Neural cell (in vitro differentiated cells): ENCODE measurements around the gene DDX50. TPM values are rescaled to one million over a fixed set of nuclear protein-coding genes. Genes with fewer than 3 reads are reported as not detected.

ENCODE experiments used
- H2AFZ ChIP-seq: fragments of 200-600, 300-800 bp; sonication (generic), shearing (Covaris generic); 2 replicates; pipeline ENCODE4 v1.6.0; 2014; ENCODE audit warnings: low read depth, mild to moderate bottlenecking, antibody characterized with exemption, low read length, moderate library complexity
- H3F3A ChIP-seq: fragments of 200-600 bp; shearing (Covaris generic); 2 replicates; pipeline ENCODE4 v1.6.1; 2016; ENCODE audit warnings: mild to moderate bottlenecking, moderate library complexity, mixed read lengths, antibody characterized with exemption, low read length; ENCODE audit not compliant: insufficient read depth, poor library complexity, severe bottlenecking
- H3K27ac ChIP-seq: fragments of 200-600, 300-800 bp; sonication (generic), shearing (Covaris generic); 2 replicates; pipeline ENCODE4 v1.5.1; 2014; ENCODE audit warnings: mild to moderate bottlenecking, low read length, moderate library complexity
- H3K27me3 ChIP-seq: fragments of 300-800, 200-600 bp; sonication (generic), shearing (Covaris generic); 2 replicates; pipeline ENCODE4 v1.6.0; 2014; ENCODE audit warnings: mild to moderate bottlenecking, low read depth, low read length, moderate library complexity; ENCODE audit not compliant: insufficient read depth
- H3K36me3 ChIP-seq: fragments of 300-800, 200-600 bp; sonication (generic), shearing (Covaris generic); 2 replicates; pipeline ENCODE4 v1.5.1; 2014; ENCODE audit warnings: mild to moderate bottlenecking, antibody characterized with exemption, low read length, moderate library complexity; ENCODE audit not compliant: insufficient read depth
- H3K4me2 ChIP-seq: fragments of 300-800, 200-600 bp; sonication (generic), shearing (Covaris generic); 2 replicates; pipeline ENCODE4 v1.6.0; 2014; ENCODE audit warnings: mild to moderate bottlenecking, low read length
- H3K4me3 ChIP-seq: fragments of 300-800, 200-600 bp; sonication (generic), shearing (Covaris generic); 2 replicates; pipeline ENCODE4 v1.5.1; 2014; ENCODE audit warnings: mild to moderate bottlenecking, low read length, moderate library complexity
- H3K79me2 ChIP-seq: fragments of 200-600 bp; shearing (Covaris generic); replicated peaks from 2 replicates; pipeline ENCODE4 v1.6.0; 2014; ENCODE audit warnings: mild to moderate bottlenecking, low read length, moderate library complexity; ENCODE audit not compliant: insufficient read depth
- H3K9ac ChIP-seq: fragments of 300-800, 200-600 bp; sonication (generic), shearing (Covaris generic); 2 replicates; pipeline ENCODE4 v1.6.1; 2016; ENCODE audit warnings: mild to moderate bottlenecking, low read length, mixed read lengths
- H3K9me2 ChIP-seq: fragments of 200-600 bp; shearing (Covaris generic); 2 replicates; pipeline ENCODE4 v1.6.1; 2016; ENCODE audit warnings: mild to moderate bottlenecking, low read length, mixed read lengths; ENCODE audit not compliant: insufficient read depth
- H3K9me3 ChIP-seq: fragments of 200-600, 300-800 bp; sonication (generic), shearing (Covaris generic); 2 replicates; pipeline ENCODE4 v1.6.1; 2016; ENCODE audit warnings: mild to moderate bottlenecking, mixed run types, low read length, moderate library complexity, mixed read lengths
- H4K20me1 ChIP-seq: fragments of 200-600 bp; shearing (Covaris generic); 2 replicates; pipeline ENCODE4 v1.6.1; 2016; ENCODE audit warnings: mild to moderate bottlenecking, mixed run types; ENCODE audit not compliant: insufficient read depth
- EP300 ChIP-seq: fragments of 450-650 bp; conservative IDR thresholded peaks from 2 replicates; pipeline ENCODE4 v1.6.1; 2014; ENCODE audit warnings: antibody characterized with exemption, mild to moderate bottlenecking, moderate library complexity; ENCODE audit not compliant: poor library complexity, severe bottlenecking
- EZH2 ChIP-seq: fragments of 200-600, 300-800 bp; shearing (Covaris generic), sonication (generic); IDR thresholded peaks from 2 replicates; pipeline ENCODE4 v1.6.1; 2014; ENCODE audit warnings: antibody characterized with exemption, low read length, borderline replicate concordance, mild to moderate bottlenecking; ENCODE audit not compliant: insufficient read depth, poor library complexity, severe bottlenecking
- MXI1 ChIP-seq: fragments of 450-650 bp; conservative IDR thresholded peaks from 2 replicates; pipeline ENCODE4 v1.6.1; 2014; ENCODE audit warnings: antibody characterized with exemption, mild to moderate bottlenecking; ENCODE audit not compliant: poor library complexity, severe bottlenecking
- POLR2AphosphoS5 ChIP-seq: IDR thresholded peaks from 2 replicates; pipeline ENCODE4 v1.6.1; 2012
- RAD21 ChIP-seq: fragments of 450-650 bp; conservative IDR thresholded peaks from 2 replicates; pipeline ENCODE4 v1.6.1; 2014; ENCODE audit warnings: antibody characterized with exemption, mild to moderate bottlenecking, moderate library complexity
- SMC3 ChIP-seq: fragments of 450-650 bp; conservative IDR thresholded peaks from 2 replicates; pipeline ENCODE4 v1.6.1; 2014; ENCODE audit warnings: antibody characterized with exemption, mild to moderate bottlenecking, moderate library complexity; ENCODE audit not compliant: poor library complexity
- TAF1 ChIP-seq: IDR thresholded peaks from 2 replicates; pipeline ENCODE4 v1.6.1; 2012; ENCODE audit warnings: low read depth
- polyA plus RNA-seq: library from polyadenylated mRNA; depleted of rRNA; stranded (reverse); fragments of >200 nt; gene quantifications from 2 replicates; pipeline ENCODE4 v1.2.3, GENCODE V29; 2014
- TF ChIP-seq, protein P1 (sequence below): fragments of 450-650 bp; IDR thresholded peaks from 2 replicates; pipeline ENCODE4 v1.5.1; 2014; ENCODE audit warnings: antibody characterized with exemption, mild to moderate bottlenecking, moderate library complexity; ENCODE audit not compliant: poor library complexity, severe bottlenecking
- TF ChIP-seq, protein P2 (sequence below): IDR thresholded peaks from 2 replicates; pipeline ENCODE4 v1.6.1; 2012; ENCODE audit warnings: borderline replicate concordance

The DDX50 gene
- polyA plus RNA-seq, 1 donor from 2014 or later: 51.1 TPM

DNA sequence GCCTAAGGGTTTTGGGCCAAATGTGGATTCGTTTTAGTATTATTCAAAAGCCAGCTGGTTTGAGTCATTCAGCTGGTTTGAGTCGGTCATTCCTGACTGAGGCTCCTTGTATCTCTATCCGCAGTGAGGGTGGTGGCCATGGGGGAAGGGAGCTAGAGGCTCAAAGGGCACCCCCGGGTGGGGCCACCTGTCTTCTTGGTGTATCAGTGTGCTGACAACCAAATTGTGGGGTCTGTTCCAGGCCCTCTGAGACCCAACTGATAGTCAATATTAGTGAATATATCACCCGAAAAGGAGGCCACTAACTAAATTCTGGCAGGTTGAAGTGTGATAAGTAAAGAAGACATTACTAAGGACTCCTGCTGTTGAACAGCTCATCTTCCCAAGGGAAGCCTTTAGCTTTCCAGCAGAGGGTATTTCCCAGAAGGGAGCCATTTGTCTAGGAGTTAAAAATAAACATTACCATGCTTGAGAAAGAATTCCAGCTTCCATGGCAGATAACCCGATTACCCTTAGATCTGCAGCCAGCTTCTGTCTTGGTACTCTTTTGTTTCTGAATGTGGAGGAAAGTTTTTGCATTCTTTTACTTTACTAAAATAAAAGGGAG lies 29.9 kb upstream of the DDX50 start:
- Histone ChIP-seq H3K27me3 (no peaks in the 10 kb centered on the region), H3K36me3 (no peaks in the 10 kb centered on the region), H3K4me3 (no peak overlapping the region), H3K4me2 (no peak overlapping the region), H3F3A (no peaks in the 10 kb centered on the region), H3K9ac (no peak overlapping the region), H3K79me2 (no peaks in the 10 kb centered on the region), H3K9me2 (no peaks in the 10 kb centered on the region), H4K20me1 (no peaks in the 10 kb centered on the region), H2AFZ (no peak overlapping the region), H3K9me3 (no peaks in the 10 kb centered on the region), H3K27ac (no peak overlapping the region)
- no peak for TF ChIP-seq MXI1
- TF ChIP-seq EZH2: no peak
- no peak for TF ChIP-seq EP300
- TF ChIP-seq, protein P1, sequence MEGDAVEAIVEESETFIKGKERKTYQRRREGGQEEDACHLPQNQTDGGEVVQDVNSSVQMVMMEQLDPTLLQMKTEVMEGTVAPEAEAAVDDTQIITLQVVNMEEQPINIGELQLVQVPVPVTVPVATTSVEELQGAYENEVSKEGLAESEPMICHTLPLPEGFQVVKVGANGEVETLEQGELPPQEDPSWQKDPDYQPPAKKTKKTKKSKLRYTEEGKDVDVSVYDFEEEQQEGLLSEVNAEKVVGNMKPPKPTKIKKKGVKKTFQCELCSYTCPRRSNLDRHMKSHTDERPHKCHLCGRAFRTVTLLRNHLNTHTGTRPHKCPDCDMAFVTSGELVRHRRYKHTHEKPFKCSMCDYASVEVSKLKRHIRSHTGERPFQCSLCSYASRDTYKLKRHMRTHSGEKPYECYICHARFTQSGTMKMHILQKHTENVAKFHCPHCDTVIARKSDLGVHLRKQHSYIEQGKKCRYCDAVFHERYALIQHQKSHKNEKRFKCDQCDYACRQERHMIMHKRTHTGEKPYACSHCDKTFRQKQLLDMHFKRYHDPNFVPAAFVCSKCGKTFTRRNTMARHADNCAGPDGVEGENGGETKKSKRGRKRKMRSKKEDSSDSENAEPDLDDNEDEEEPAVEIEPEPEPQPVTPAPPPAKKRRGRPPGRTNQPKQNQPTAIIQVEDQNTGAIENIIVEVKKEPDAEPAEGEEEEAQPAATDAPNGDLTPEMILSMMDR: no peak
- TF ChIP-seq, protein P2, sequence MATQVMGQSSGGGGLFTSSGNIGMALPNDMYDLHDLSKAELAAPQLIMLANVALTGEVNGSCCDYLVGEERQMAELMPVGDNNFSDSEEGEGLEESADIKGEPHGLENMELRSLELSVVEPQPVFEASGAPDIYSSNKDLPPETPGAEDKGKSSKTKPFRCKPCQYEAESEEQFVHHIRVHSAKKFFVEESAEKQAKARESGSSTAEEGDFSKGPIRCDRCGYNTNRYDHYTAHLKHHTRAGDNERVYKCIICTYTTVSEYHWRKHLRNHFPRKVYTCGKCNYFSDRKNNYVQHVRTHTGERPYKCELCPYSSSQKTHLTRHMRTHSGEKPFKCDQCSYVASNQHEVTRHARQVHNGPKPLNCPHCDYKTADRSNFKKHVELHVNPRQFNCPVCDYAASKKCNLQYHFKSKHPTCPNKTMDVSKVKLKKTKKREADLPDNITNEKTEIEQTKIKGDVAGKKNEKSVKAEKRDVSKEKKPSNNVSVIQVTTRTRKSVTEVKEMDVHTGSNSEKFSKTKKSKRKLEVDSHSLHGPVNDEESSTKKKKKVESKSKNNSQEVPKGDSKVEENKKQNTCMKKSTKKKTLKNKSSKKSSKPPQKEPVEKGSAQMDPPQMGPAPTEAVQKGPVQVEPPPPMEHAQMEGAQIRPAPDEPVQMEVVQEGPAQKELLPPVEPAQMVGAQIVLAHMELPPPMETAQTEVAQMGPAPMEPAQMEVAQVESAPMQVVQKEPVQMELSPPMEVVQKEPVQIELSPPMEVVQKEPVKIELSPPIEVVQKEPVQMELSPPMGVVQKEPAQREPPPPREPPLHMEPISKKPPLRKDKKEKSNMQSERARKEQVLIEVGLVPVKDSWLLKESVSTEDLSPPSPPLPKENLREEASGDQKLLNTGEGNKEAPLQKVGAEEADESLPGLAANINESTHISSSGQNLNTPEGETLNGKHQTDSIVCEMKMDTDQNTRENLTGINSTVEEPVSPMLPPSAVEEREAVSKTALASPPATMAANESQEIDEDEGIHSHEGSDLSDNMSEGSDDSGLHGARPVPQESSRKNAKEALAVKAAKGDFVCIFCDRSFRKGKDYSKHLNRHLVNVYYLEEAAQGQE: no peak
- no peak for TF ChIP-seq RAD21
- no peak for TF ChIP-seq TAF1
- no peak for TF ChIP-seq SMC3
- no peak for TF ChIP-seq POLR2AphosphoS5

DNA sequence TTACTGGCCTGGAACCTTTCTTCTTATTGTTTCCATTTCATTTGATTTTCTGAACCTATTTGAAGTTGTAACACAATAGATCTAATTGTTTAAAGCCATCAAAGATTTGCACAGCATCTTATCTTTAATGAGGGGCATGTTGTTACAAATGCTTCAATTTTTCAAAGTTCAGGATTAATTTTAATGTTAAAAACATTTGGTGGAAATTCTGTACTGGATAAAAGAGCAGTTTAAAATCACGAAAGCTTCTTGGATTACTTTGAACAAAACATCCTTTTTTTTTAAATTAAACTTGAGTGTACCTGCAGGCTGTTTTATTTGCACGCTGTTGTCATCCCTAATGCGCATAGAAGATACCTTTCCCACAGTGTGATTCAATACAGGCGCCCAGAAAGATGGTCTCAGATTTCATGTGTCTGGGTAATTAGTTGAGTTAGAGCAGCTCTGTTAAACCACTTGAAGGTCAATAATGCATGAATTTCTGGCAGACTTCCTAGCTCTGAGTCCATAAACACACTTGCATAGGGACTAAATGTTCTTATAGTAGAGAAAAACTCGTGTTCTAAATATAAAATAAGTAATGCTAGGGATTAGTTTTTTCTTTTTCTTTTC lies 29.3 kb upstream of the DDX50 start:
- Histone ChIP-seq H3K9me2 (no peaks in the 10 kb centered on the region), H3K27me3 (no peaks in the 10 kb centered on the region), H3K4me3 (no peak overlapping the region), H3K27ac (no peak overlapping the region), H4K20me1 (no peaks in the 10 kb centered on the region), H3K4me2 (no peak overlapping the region), H3K9ac (no peak overlapping the region), H3F3A (no peaks in the 10 kb centered on the region), H3K36me3 (no peaks in the 10 kb centered on the region), H2AFZ (no peak overlapping the region), H3K9me3 (no peaks in the 10 kb centered on the region), H3K79me2 (no peaks in the 10 kb centered on the region)
- TF ChIP-seq, protein P2: no peak
- TF ChIP-seq RAD21 (no peak), EZH2 (no peak)
